GM18508 (cell line): ENCODE measurements around the gene CACNA1A.
"Not testable (repeated sequence)": the region's sequence is repeated elsewhere in the genome, so short reads cannot be mapped to it uniquely, and the experiment has no call there.

ENCODE experiments used
- ATAC-seq: cut with Tn5 transposase; IDR thresholded peaks from one replicate; pipeline ENCODE4 v1.9.1; 2021; ENCODE audit warnings: moderate number of reproducible peaks; ENCODE audit not compliant: insufficient read depth, unreplicated experiment

Gene CACNA1A

GRCh38 chr19:13506471-13506820 lies at the start of gene CACNA1A:
CACNA1A (minus strand) TSS chr19:13506479; CDS start chr19:13506224, 255 bp downstream.
- ATAC-seq: no peak

GRCh38 chr19:13554506-13555240 lies 48.4 kb upstream of the CACNA1A start:
- ATAC-seq: no peak

GRCh38 chr19:13553880-13554400 lies 47.7 kb upstream of the CACNA1A start:
- ATAC-seq: no peak

GRCh38 chr19:13548131-13548530 lies 41.9 kb upstream of the CACNA1A start:
- ATAC-seq: no peak

- ATAC-seq: no peak
These were observed 40.8 kb upstream of the CACNA1A start for GRCh38 chr19:13547102-13547501.

GRCh38 chr19:13544423-13544822 lies 38.1 kb upstream of the CACNA1A start:
- no peak for ATAC-seq

GRCh38 chr19:13541554-13541953 lies 35.3 kb upstream of the CACNA1A start:
- ATAC-seq: no peak

- ATAC-seq: no peak
These were observed 33.1 kb upstream of the CACNA1A start for GRCh38 chr19:13539332-13539731.

- ATAC-seq: no peak
These were observed 32.4 kb upstream of the CACNA1A start for GRCh38 chr19:13538601-13539253.

- no peak for ATAC-seq
These were observed 31.2 kb upstream of the CACNA1A start for GRCh38 chr19:13537454-13537853.

- ATAC-seq: no peak
These were observed 24.4 kb upstream of the CACNA1A start for GRCh38 chr19:13530720-13531119.

- not testable (repeated sequence) for ATAC-seq
These were observed 23.4 kb upstream of the CACNA1A start for GRCh38 chr19:13529721-13530120.

- no peak for ATAC-seq
These were observed 20.3 kb upstream of the CACNA1A start for GRCh38 chr19:13526552-13526951.

GRCh38 chr19:13521066-13521465 lies 14.8 kb upstream of the CACNA1A start:
- no peak for ATAC-seq

GRCh38 chr19:13511947-13512346 lies 5.7 kb upstream of the CACNA1A start:
- no peak for ATAC-seq

- no peak for ATAC-seq
These were observed 853 bp upstream of the CACNA1A start for GRCh38 chr19:13507053-13507611.

GRCh38 chr19:13505761-13506470 lies 363 bp downstream of the CACNA1A start:
- no peak for ATAC-seq

- no peak for ATAC-seq
These were observed 1.0 kb downstream of the CACNA1A start for GRCh38 chr19:13505164-13505695.

GRCh38 chr19:13503570-13504235 lies 2.6 kb downstream of the CACNA1A start:
- ATAC-seq: no peak

- ATAC-seq: no peak
These were observed 4.0 kb downstream of the CACNA1A start for GRCh38 chr19:13502231-13502630.
